HG03378 (cell line): ENCODE data around the gene CACNB1.

Experiments
- ATAC-seq: cut with Tn5 transposase; IDR thresholded peaks from one replicate; pipeline ENCODE4 v1.9.1; 2021; ENCODE audit warnings: mild to moderate bottlenecking, moderate library complexity; ENCODE audit not compliant: unreplicated experiment

CACNB1 gene

GRCh38 chr17:39153599-39154051 lies 43.8 kb downstream of the CACNB1 start:
- peak; percentile 41 for ATAC-seq

DNA sequence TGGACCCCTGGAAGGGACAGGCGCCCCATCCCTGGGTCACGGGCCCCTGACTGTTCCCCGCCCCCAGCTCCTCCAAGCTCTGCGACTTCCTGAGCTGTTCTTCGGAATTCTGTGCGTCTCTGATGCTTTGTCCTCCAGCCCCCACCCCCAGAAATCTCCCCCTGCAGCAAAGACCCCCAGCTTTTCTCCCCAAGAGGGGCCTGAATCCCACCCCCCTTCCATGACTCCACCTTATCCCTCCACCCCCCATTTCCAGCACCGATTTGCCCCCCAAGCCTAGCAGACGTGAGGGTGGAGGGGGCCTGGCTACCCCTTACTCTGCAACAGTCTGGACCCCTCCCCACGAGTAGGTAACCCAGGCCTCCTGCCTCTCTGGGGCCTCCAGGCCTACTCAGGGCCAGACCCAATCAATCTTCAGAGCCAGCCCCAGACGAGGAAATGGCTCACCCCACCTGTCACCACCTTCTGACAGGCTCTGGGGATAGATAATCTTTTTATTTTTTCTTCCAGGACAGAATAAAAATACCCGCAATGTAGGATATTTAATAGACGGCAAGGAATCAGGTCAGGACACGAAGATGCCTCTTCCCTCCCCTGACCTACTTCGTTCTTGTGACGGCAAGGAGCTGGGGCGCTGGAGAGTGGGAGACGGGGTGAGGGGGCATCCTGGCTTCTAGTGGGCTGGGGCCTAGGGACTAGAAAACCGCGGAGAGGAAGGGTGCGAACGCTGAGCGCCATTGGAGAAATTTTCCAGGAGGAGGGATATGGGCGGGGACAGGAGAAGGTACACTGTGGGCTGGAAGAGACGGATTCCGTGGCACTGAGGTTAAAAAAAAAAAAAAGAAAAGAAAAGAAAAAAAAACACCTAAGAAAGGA lies 45.3 kb downstream of the CACNB1 start:
- no peak for ATAC-seq

DNA sequence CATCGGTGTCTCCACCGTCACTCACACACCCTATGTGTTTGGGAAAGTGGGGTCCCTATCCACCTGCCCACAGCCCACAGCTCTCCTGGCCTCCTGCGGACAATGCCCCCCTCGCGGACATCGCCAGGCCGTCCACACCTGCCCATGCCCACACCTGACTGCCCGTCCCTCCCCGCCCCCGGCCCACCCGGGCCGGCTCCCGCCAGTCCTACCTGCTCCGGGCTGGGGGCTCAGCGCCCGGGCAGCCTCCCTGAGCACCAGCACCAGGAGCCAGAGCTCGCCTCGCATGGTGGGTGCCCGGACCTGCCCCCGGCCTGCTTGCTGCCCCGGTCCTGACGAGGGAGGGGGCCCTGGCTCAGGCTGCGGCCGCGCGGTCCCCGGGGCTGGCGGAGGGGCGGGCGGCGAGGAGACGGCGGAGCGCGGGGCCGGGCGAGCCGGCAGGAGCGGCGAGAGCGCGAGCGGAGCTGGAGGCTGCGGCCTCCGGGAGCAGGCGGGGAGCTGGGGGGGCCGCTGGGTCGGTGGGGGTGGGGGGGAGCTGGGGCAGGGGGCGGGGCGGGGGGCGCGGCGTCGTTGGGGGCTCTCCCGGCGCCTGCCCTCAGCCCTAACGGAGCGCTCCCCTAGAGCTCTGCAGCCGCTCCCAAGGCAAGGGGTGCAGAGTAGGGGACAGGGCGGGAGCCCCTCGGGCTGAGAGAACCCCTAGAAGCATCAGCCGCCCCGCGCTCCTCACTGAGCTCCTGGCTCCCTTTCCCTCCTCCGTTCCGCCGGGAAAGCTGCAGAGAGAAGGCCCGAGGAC lies 46.1 kb downstream of the CACNB1 start, which contains the start of gene PLXDC1:
Gene PLXDC1 (minus strand): TSS at position 488 of the 793 bp plus-strand sequence. CDS start 200 bp downstream, at position 288.
- no peak for ATAC-seq

DNA sequence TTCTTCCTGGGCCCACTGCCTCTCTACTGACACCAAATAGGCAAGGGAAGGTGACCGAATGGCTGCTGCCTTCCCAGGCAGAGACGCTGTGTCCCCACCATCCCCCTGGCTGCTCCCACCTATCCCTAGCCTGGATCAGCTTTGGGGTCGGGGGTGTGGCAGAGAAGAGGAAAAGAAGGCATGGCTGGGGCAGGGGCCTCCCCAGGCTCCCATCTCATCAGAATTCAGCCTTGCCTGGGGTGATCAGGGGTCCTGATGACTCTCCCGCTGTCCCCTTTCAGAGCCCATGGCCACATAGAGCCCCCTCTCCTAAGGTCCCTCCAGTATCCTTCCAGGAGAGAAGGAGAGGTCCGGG lies 46.7 kb downstream of the CACNB1 start:
- ATAC-seq: no peak

- no peak for ATAC-seq
Observed at GRCh38 chr17:39150104-39150634, 47.3 kb downstream of the CACNB1 start.

GRCh38 chr17:39147221-39148185 lies 50.0 kb downstream of the CACNB1 start:
- no peak for ATAC-seq

DNA sequence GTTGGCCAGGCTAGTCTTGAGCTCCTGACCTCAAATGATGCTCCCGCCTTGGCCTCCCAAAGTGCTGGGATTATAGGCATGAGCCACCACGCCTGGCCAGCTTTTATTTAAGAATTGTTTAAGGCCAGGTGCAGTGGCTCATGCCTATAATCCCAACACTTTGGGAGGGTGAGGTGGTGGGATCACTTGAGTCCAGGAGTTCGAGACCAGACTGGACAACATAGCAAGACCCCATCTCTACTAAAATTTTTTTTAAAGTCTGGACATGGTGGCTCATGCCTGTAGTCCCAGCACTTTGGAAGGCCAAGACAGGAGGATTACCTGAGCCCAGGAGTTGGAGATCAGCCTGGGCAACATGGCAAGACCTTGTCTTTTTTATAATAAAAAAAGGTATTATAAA lies 51.2 kb downstream of the CACNB1 start:
- ATAC-seq: no peak

DNA sequence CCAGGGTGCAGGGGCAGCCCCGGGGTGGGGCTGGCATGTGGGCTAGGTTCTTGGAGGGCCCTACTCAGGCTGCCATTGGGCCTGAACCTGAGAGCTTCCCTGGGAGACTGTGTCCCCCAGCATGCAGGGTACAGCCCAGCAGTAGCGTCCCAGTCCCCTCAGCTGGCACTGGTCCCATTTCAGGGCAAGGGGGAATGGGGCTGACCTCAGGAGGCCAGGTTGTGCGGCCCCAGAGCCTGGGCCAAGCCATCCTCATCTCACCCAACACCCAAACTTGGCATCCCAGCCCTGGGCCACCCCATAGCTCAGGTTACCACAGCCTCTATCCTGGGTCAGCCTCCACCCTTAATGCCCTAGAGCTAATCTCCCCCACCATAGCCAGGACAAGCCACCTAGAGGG lies 52.3 kb downstream of the CACNB1 start:
- no peak for ATAC-seq

DNA sequence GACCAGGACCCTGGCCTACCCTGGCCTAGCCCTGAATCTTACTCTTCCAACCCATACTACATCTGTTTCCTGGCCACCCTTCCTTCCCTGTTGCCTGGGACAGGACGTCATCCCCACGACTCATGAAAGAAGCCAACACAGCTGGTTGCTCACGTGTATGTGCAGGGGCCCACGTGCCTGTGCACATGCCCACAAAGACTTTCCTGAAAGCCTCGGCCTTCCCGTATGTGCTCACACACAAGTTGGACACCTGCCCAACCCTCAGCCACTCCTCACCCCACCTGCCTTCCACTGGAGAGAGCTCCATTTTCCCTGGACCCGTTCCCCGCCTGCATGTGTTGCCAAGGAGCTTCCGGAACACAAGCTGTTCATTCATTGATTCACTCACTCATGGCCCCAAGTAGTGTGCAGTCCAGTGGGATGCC lies 53.0 kb downstream of the CACNB1 start:
- ATAC-seq: no peak

DNA sequence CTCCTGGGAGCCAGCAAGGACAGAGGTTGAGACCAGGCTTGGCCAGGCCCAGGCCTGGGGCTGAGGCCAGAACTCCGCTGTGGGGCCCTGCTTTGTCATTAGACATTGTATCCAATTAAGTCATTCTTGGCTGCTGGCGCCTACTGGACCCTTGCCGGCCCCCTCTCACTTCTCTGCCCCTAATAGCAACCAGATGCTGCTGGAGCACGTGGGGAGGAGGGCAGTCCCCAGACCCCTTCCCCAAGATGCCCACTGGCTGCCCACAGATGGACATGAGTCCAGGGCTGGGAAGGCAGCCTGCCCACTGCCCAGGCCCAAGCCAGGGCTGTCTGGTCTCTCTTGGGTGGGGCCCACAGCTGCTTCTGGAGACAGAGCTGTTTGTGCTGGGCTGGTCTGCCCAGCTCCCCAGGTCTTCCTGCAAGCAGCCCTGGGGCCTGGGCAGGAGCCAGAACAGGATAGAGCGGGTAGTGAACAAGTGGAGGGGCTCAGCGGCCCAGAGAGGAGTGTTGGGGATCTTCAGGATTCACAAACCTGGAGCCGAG lies 53.8 kb downstream of the CACNB1 start:
- no peak for ATAC-seq

DNA sequence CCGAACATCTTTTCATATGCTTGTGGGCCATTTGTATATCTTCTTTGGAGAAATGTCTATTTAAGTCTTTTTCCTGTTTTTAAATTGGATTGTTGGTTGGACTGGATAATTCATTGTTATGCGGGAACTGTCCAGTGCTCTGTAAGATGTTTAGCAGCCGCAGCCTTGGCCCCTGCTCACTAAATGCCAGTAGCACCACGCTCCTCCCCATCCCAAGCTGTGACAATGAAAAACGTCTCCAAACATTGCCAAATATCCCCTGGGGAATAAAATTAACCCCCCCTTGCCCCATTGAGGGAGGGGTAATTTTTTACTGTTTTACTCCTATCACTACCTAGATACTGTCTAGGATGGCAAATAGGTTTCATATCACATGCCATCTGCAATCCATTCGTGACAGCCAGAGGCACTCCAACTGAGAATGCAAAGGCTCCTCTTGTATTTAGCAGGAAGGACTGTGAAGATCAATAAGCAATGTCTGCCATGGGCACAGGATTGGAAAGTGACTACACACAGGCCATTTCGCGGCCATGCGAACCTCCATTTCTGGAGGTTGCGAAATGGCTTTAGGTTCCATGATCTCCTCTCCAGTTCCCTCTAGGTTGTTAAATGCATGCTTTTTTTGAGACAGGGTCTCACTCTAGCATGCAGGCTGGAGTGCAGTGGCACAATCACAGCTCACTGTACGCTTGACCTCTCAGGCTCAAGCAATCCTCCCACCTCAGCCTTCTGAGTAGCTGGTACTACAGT lies 55.4 kb downstream of the CACNB1 start:
- no peak for ATAC-seq

DNA sequence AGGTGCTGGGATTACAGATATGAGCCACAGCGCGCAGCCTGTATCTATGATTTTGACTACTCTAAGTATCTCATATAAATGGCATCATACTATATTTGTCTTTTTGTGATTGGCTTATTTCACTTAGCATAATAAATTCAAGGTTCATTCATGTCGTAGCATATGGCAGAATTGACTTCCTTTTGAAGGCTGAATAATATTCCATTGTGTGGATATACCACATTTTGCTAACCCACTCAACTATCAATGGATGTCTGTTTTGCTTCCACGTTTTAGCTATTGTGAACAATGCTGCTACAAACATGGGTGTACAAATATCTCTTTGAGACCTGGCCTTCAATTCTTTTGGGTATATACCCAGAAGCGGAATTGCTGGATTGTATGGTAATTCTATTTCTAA lies 56.2 kb downstream of the CACNB1 start:
- no peak for ATAC-seq

DNA sequence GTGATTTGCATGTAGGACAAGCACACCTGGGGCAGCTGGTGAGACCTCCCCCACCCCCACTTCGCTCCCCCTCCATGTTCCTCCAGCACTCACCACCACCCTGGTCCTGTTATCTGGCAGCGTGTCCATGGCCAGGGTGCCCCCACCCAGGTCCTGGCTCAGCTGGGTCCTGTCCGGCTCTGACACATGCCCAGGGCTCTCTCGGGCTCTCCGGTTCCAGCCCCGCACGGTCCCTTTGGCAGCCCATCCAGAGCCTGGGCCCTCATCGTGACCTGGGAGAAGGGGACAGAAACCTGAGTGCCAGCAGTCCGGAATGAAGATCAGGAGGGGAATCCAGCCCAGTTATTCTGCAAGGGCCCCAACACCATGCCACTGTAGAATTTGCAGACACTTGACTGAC lies 57.9 kb downstream of the CACNB1 start:
- no peak for ATAC-seq

- ATAC-seq: no peak
Observed at GRCh38 chr17:39139161-39139511, 58.3 kb downstream of the CACNB1 start.

GRCh38 chr17:39138431-39139160 lies 58.9 kb downstream of the CACNB1 start:
- ATAC-seq: no peak

DNA sequence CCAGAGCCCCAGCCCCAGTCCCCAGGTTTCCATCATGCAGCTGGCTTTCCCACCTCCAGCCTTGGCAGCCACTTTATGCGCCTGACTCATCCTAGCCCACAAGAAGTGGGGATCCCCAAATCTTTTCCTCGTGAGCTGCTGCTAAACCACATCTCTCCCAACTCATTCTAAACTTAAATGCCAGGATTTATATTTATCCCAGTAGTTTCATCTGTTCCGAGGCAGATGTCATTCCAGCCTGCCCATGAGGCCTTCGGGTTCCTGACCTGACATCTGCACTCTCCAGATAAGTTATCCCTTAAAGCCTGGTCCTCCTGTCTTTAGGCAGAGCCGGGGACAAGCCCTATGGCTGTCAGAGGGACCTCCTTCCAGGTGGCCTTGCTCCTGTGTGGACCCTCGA lies 62.6 kb downstream of the CACNB1 start:
- no peak for ATAC-seq

DNA sequence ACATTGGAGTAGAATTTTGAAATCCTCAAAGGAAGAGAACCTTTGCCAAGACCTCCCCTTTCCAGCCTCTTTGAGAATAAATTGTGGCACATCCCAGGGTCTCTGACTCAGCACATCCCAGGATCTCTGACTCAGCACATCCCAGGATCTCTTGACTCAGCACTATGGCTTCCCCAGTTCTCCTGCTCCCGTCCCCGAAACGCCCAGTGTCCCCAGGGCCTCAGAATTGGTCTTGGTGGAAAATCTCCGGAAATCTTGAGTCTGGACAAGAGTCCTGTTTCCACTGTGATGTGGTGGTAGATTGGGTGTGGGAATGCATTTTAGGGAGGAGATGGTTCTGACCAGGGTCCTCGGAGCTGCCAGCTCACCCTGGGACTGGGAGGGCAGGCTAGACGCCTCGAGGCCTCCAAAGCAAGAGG lies 65.3 kb downstream of the CACNB1 start:
- ATAC-seq: no peak

DNA sequence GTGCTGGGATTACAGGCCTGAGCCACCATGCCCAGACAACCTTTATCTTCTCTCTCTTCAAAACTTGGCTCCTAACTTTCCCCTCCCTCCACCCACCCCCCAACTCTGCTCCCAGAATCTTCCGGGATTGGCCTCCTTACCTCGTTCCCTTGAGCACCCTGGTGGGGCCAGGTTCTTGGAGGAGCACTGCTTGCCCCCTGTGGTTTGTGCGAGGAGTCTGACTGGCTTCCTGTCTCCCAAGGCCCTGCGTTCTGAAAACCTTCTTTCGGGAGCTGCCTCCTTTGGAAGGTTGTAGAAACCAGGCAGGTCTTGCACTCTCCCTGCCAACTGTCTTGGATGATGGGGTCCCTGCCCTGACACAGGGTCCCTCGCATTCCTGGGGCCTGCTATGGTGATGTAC lies 65.9 kb downstream of the CACNB1 start:
- no peak for ATAC-seq

DNA sequence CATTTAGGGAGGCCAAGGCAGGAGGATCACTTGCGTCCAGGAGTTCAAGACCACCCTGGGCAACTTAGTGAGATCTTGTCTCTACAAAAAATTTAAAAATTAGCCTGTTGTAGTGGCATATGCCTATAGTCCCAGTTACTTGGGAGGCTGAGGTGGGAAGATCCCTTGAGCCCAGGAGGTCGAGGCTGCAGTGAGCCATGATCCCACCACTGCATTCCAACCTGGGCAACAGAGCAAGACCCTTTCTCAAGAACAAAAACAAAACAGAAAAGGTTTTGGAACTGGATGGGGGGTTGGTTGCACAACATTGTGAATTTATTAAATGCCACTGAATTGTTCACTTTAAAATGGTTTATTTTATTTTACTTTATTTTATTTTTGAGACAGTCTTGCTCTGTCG lies 67.3 kb downstream of the CACNB1 start:
- no peak for ATAC-seq
